GM19372 (cell line): Measurements from ENCODE around the gene RNF144A.
"Not testable (repeated sequence)": the region's sequence is repeated elsewhere in the genome, so short reads cannot be mapped to it uniquely, and the experiment has no call there.

Experiments
- ATAC-seq: cut with Tn5 transposase; IDR thresholded peaks from one replicate; pipeline ENCODE4 v1.9.1; 2021; ENCODE audit warnings: mild to moderate bottlenecking, low read depth, moderate library complexity; ENCODE audit not compliant: unreplicated experiment

RNF144A gene

DNA sequence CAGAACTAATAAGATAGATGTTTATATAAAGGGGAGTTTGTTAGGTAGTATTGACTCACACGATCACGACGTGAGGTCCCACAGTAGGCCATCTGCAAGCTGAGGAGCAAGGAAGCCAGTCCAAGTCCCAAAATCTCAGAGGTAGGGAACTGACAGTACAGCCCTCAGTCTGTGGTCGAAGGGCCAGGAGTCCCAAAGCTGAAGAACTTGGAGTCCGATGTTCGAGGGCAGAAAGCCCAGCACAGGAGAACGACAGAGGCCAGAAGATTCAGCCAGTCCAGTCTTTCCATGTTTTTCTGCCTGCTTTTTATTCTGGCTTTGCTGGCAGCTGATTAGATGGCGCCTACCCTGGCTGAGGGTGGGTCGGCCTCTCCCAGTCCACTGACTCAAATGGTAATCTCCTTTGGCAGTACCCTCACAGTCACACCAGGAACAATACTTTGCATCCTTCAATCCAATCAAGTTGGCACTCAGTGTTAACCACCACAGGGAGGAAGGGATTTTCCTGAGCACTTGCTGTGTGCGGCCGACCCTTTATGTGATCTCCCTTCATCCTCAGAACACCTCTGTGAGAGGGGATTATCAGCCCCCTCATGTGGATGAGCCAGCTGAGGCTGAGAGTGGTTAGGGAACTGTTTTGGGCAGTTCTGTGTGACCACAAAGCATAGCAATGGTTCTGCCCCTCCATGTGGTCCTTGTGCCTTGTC is 78.3 kb downstream of the RNF144A start:
- no peak for ATAC-seq

GRCh38 chr2:6999211-6999877 is 82.1 kb downstream of the RNF144A start:
- ATAC-seq, result peak; percentile 80

DNA sequence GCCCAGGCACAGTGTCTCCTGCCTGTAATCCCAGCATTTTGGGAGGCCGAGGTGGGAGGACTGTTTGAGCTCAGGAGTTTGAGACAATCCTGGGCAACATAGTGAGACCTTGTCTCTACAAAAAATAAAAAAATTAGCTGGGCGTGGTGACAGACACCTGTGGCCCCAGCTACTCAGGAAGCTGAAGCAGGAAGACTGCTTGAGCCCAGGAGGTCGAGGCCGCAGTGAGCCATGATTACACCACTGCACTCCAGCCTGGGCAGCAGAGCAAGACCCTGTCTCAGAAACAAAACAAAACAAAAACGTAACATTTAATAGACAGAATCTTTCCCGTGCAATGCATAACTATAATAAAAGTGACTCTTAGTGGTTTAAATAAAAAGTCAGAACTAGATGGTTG is 84.2 kb downstream of the RNF144A start:
- ATAC-seq, result not testable (repeated sequence)

GRCh38 chr2:7003895-7004294 is 86.7 kb downstream of the RNF144A start:
- no peak for ATAC-seq

- no peak for ATAC-seq
These were observed 87.4 kb downstream of the RNF144A start for GRCh38 chr2:7004636-7005035.

GRCh38 chr2:7007488-7007845 is 90.3 kb downstream of the RNF144A start:
- ATAC-seq, result no peak

- ATAC-seq, result no peak
These were observed 90.9 kb downstream of the RNF144A start for GRCh38 chr2:7007846-7008741.

DNA sequence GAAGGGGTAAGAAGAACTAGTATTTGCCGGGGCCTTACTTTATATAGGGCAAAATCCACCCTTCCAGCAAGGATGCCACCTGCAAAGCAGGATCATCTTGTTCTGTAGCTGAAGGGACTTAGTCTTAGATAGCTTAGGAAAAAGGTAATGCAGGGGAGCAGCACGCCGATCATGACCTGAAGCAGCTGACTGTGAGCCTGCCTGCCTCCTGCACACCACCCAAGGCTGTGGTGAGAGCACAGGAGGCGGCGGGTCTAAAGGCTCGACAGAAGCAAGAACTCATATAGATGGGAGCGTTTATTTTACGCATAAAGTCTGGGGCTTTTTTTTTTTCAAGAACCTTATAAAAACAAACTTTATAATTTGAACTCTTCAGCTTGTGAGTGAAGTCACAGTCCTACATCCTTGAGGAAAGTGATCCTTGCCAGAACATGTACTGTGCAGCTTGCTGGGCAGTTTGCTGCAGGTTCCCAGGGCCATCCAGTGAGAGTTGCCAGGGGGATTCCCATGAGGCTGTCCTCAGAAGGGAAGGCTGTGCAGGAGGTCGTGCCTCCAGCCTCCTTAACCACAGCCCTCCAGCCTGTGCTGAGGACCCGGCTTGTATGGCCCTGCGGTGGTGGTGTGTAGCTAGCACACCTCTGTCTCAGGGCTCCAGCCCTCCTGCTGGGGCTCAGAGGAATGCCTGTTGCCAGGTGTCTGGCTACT is 92.1 kb downstream of the RNF144A start:
- no peak for ATAC-seq

- no peak for ATAC-seq
These were observed 93.3 kb downstream of the RNF144A start for GRCh38 chr2:7010391-7011054.

DNA sequence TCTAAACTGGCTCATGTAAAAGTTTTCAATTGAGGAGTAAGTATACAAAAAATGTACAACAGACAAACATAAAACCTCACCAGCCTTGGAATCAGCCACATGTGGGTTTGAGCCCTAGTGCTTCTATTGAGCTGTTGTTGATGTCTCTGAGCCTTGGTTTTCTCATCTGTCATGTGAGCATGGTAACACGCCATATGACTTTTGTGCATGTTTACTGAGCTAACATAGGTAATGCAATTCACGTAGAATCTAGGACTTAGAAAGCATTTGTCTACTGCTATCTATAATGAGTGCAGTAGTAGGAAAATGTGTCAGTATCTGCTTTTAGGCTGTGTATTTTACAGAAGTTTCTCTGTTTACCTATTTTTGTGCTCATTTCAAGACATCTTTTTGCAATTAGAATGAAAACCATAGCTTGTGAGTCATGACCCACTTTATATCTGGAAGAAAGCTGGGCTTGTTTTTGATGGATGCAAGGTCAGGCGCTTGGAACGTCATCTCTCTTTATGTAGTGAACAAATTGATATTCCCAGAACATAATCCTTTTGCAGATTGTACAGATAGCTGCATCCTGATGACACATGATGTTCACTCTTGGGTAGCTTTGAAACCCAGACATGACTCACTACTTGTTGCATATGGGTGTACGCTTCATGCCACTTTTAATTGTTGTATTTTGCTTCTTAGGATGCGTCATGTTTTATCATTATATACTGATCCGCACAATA is 94.3 kb downstream of the RNF144A start:
- no peak for ATAC-seq

GRCh38 chr2:7012141-7012764 is 95.0 kb downstream of the RNF144A start:
- no peak for ATAC-seq

- no peak for ATAC-seq
These were observed 96.4 kb downstream of the RNF144A start for GRCh38 chr2:7013471-7014160.

DNA sequence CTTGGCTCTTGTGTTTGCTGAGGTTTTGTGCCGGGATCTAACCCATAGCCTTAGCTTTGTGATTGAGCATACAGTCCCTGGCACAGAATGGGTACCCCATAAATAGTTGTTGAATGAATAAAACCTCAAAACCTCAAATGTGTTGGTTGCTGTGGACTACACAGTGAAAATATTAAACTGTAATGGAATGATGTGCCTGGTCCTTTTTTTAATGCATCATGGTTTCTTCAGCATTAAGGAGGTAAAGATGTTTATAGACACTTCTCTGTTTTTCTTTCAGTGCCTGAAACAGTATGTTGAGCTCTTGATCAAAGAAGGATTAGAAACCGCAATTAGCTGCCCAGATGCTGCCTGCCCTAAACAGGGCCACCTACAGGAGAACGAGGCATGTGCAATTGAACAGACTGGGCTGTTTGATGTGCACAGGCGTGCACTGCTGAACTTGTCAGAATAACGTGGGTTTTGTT is 97.0 kb downstream of the RNF144A start:
- no peak for ATAC-seq

DNA sequence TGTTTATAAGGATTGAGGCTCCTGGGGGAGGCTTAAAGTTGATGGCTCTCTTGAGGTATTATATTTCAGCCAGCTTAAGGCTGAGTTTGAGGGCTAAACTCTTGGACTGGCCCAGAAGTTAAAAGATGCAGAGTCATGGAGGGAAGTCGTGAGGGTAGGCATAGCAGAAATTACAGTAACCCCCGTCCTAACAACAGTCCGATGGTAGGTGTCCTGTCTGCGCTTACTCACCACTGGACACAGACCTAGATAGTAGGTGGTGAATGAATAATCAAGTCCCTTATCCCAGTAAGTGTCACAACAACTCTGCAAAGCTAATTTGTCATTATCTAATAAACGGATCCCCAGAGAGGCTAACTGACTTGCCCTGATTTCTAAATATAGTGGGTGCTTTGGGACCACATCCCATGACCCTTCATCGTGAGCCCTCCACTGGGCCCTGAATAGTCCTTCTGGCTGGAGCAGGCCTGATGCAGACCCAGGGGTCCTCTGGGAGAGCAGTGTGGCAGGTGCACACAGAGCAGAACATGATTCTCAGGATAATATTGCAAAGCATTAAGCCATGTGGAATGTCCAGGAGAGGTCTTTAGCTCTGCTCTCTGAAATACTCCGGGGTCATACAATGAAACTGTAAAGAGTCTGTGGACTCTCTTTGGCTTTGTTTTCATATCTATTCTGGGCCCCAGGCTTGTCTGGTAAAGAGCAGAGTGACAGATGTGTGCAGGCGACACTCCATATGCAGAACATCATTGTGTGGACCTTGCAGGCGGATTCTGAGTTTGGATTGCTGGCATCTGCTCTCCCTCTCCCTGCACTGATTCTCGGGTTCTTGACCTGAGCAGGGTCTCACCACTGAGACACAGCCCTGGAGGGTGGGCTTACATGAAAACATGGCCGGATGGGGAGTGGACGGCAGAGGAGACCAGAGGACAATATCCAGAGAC is 98.1 kb downstream of the RNF144A start:
- no peak for ATAC-seq

DNA sequence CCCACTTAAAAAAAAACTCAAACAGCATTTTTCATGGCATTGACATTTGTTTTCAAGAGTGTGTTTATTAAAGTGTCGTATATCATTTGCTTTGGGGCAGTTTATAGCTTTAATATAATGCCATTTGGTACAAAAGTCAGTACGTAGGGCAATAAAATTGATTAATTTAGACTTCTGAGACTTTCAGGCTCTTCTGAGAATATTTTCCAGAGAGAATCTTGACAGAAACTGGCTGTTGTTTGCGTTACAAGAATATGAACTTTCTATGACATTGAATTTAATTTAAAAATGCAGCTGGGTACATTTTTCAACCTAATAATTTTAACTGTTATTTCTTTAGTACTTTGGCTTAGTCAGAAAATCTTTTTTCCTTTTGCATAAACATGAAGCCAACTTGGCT is 98.9 kb downstream of the RNF144A start:
- ATAC-seq, result no peak

- ATAC-seq, result no peak
These were observed 99.5 kb downstream of the RNF144A start for GRCh38 chr2:7016601-7017211.
